Endothelial cell of umbilical vein (primary cell): ENCODE results near the gene SEMA4G. TPM values are rescaled to one million over a fixed set of nuclear protein-coding genes. Genes with fewer than 3 reads are reported as not detected.

Experiments used
- BruUV-seq: library from RNA; stranded (reverse); fragments of 400-500 nt; replicated peaks from 2 replicates; lab custom pipeline; 2021; lab: Mats Ljungman, UMichigan
- CTCF ChIA-PET: fragments of 300-600, 350-600 bp; sonication (Branson Sonifier 250); formaldehyde crosslinking; loops from one replicate; lab custom pipeline; 2021; ENCODE audit warnings: antibody characterized with exemption, inconsistent platforms; lab: Charles Lee
- POLR2A ChIA-PET: fragments of 300-600, 350-600 bp; sonication (Branson Sonifier 250); formaldehyde crosslinking; loops from one replicate; lab custom pipeline; 2021; ENCODE audit warnings: antibody characterized with exemption, inconsistent platforms; lab: Charles Lee
- DNase-seq: peaks from one replicate; pipeline ENCODE4 v3.0.0-alpha.2; 2011; ENCODE audit warnings: low read depth, low spot score
- FAIRE-seq: peaks from 2 replicates; lab custom pipeline; 2011; peaks lifted over from hg19 to GRCh38; lab: Jason Lieb, UNC
- H2AFZ ChIP-seq: 2 replicates; pipeline ENCODE4 v1.6.0; 2012; ENCODE audit warnings: low read depth, low read length, control low read depth, inconsistent platforms
- H3K27ac ChIP-seq: 2 replicates; pipeline ENCODE4 v1.5.1; 2011; ENCODE audit warnings: low read depth, mild to moderate bottlenecking, control low read depth, low read length, moderate library complexity; ENCODE audit not compliant: insufficient read depth
- H3K27me3 ChIP-seq, 2 experiments: 2 replicates each; pipeline versions ENCODE4 v1.6.0 to v1.6.1; 2011; ENCODE audit warnings: low read length in 2 of 2, mixed read lengths in 1 of 2; ENCODE audit not compliant: control insufficient read depth in 2 of 2, insufficient read depth in 2 of 2
- H3K36me3 ChIP-seq, 2 experiments: 2 replicates in 1 of 2; 3 replicates in 1 of 2; pipeline ENCODE4 v1.5.1; 2011; ENCODE audit warnings: low read length in 2 of 2, mild to moderate bottlenecking in 1 of 2, moderate library complexity in 1 of 2; ENCODE audit not compliant: control insufficient read depth in 2 of 2, insufficient read depth in 2 of 2; ENCODE audit errors: extremely low read depth in 1 of 2
- H3K4me1 ChIP-seq: 3 replicates; pipeline ENCODE4 v1.5.1; 2011; ENCODE audit warnings: mild to moderate bottlenecking, low read length; ENCODE audit not compliant: control insufficient read depth, insufficient read depth; ENCODE audit errors: extremely low read depth
- H3K4me2 ChIP-seq: 2 replicates; pipeline ENCODE4 v1.6.1; 2011; ENCODE audit warnings: low read length, control low read depth, mixed read lengths; ENCODE audit not compliant: insufficient read depth
- H3K4me3 ChIP-seq, 3 experiments: fragments of 200-600 bp in 1 of 3; sonication (generic), shearing (Covaris generic) in 1 of 3; replicated peaks in 1 of 3; 2 replicates each; pipeline ENCODE4 v1.5.1; 2011 to 2016; ENCODE audit warnings: control low read depth in 3 of 3, low read length in 3 of 3, mild to moderate bottlenecking in 2 of 3, inconsistent platforms in 1 of 3, low read depth in 1 of 3, moderate library complexity in 1 of 3; ENCODE audit not compliant: insufficient read depth in 1 of 3
- H3K79me2 ChIP-seq: 2 replicates; pipeline ENCODE4 v1.6.0; 2012; ENCODE audit warnings: low read length, inconsistent platforms; ENCODE audit not compliant: control insufficient read depth, insufficient read depth
- H3K9ac ChIP-seq: replicated peaks from 2 replicates; pipeline ENCODE3; 2011; ENCODE audit warnings: low read length, control low read depth; ENCODE audit not compliant: insufficient read depth; ENCODE audit errors: extremely low read depth
- H3K9me1 ChIP-seq: replicated peaks from 3 replicates; pipeline ENCODE4 v1.6.0; 2011; ENCODE audit warnings: mild to moderate bottlenecking, low read length; ENCODE audit not compliant: control insufficient read depth, insufficient read depth; ENCODE audit errors: extremely low read depth
- H3K9me3 ChIP-seq: replicated peaks from 2 replicates; pipeline ENCODE4 v1.5.1; 2012; ENCODE audit warnings: low read length, inconsistent platforms; ENCODE audit not compliant: control insufficient read depth, insufficient read depth
- H4K20me1 ChIP-seq: replicated peaks from 2 replicates; pipeline ENCODE3; 2011; ENCODE audit warnings: mild to moderate bottlenecking, low read length; ENCODE audit not compliant: control insufficient read depth, insufficient read depth; ENCODE audit errors: extremely low read depth
- CTCF ChIP-seq, 2 donors: IDR thresholded peaks; 1 replicate in 1 of 2; 2 replicates in 1 of 2; pipeline ENCODE4 v1.5.1; 2011; ENCODE audit warnings: low read length in 2 of 2, mild to moderate bottlenecking in 2 of 2, moderate library complexity in 2 of 2, control low read depth in 1 of 2, inconsistent platforms in 1 of 2, low read depth in 1 of 2; ENCODE audit not compliant: insufficient read depth in 1 of 2; ENCODE audit errors: extremely low read depth in 1 of 2
- EZH2 ChIP-seq: IDR thresholded peaks from 2 replicates; pipeline ENCODE4 v1.6.1; 2012; ENCODE audit warnings: borderline replicate concordance, low read depth, mild to moderate bottlenecking, moderate library complexity, low read length, inconsistent platforms; ENCODE audit not compliant: severe bottlenecking
- FOS ChIP-seq: IDR thresholded peaks from 2 replicates; pipeline ENCODE4 v1.6.1; 2011; ENCODE audit warnings: mild to moderate bottlenecking, low read length, moderate library complexity, borderline replicate concordance; ENCODE audit not compliant: insufficient read depth
- GATA2 ChIP-seq: IDR thresholded peaks from 2 replicates; pipeline ENCODE4 v1.7.0; 2011; ENCODE audit warnings: low read depth, mild to moderate bottlenecking, moderate library complexity, mixed read lengths, low read length; ENCODE audit not compliant: insufficient read length, insufficient read depth
- JUN ChIP-seq: IDR thresholded peaks from 2 replicates; pipeline ENCODE4 v1.6.1; 2011; ENCODE audit warnings: borderline replicate concordance, low read depth; ENCODE audit not compliant: insufficient read length, insufficient read depth
- MAX ChIP-seq: IDR thresholded peaks from 2 replicates; pipeline ENCODE4 v1.6.1; 2011; ENCODE audit not compliant: insufficient read depth, insufficient read length
- MYC ChIP-seq: IDR thresholded peaks from one replicate; pipeline ENCODE4 v1.6.1; 2011; ENCODE audit warnings: mild to moderate bottlenecking, low read depth, low read length
- POLR2A ChIP-seq: IDR thresholded peaks from 2 replicates; pipeline ENCODE4 v1.6.1; 2012; ENCODE audit warnings: low read depth, mild to moderate bottlenecking, control low read depth, low read length
- POLR2AphosphoS5 ChIP-seq: IDR thresholded peaks from 2 replicates; pipeline ENCODE4 v1.6.1; 2012; ENCODE audit warnings: low read depth, mild to moderate bottlenecking, control low read depth, low read length, moderate library complexity; ENCODE audit not compliant: insufficient read depth
- dilution Hi-C: fragments of 300-500 bp; cut with MboI; formaldehyde crosslinking; loops from one replicate; pipeline ENCODE4 v1.15.0; 2019; ENCODE audit warnings: low sequenced_read_pairs; ENCODE audit not compliant: extremely low pct_ligation_motif_present
- intact Hi-C: fragments of 100-400 bp; cut with micrococcal nuclease; formaldehyde crosslinking; loops from one replicate; pipeline ENCODE4 v1.10.0; 2022
- polyA plus RNA-seq, 4 experiments: library from polyadenylated mRNA; depleted of rRNA in 3 of 4; stranded (reverse) in 3 of 4; unstranded in 1 of 4; fragments of >200 nt; gene quantifications; 2 replicates each; pipeline versions ENCODE4 v1.2.1 to v1.2.3, GENCODE V29; 2011 to 2012; ENCODE audit warnings: missing spikeins in 1 of 4
- total RNA-seq: library from RNA; stranded (reverse); gene quantifications from 2 replicates; pipeline ENCODE4 v1.2.3, GENCODE V29; 2021

The SEMA4G gene
- total and polyA plus RNA-seq, 2 donors (not counting 3 experiments of a cell fraction or from before 2014, with no cell fraction given) = 6.0 to 10.4 TPM

GRCh38 chr10:100980711-100981110 is 11.4 kb downstream of the SEMA4G start:
- dilution Hi-C loops = no loop called here
- POLR2A ChIA-PET = no interaction called here

More at GRCh38 chr10:100980711-100981110, 11.4 kb downstream of the SEMA4G start:
- no peaks in the 10 kb centered on the region for H3K27me3 ChIP-seq
- no peak overlapping the region for H3K4me3 ChIP-seq
- H3K9me1 ChIP-seq = no peaks in the 10 kb centered on the region
- H3K4me1 ChIP-seq = no peaks in the 10 kb centered on the region
- CTCF ChIA-PET = interaction anchor here (1.1 to 1.4 kb wide), 2 partner anchors 31 to 34 kb away, joined by 4 read pairs; no protein-coding TSS in a partner anchor
- FAIRE-seq (no peak), DNase-seq (no peak)
- H3K9me3 ChIP-seq = no peaks in the 10 kb centered on the region
- intact Hi-C loops = no loop called here
- H2AFZ ChIP-seq = no peak overlapping the region
- H4K20me1 ChIP-seq = no peaks in the 10 kb centered on the region
- H3K9ac ChIP-seq = no peak overlapping the region
- TF ChIP-seq EZH2 (no peak), JUN (no peak), FOS (no peak), CTCF (IDR thresholded peaks at IDR 0.05; ENCODE audit: extremely low read depth in 1 of 2, insufficient read depth in 1 of 2, low read depth in 1 of 2, low read length in 2 of 2) (no peak), GATA2 (no peak), POLR2AphosphoS5 (no peak), POLR2A (no peak), MYC (no peak), MAX (no peak)
- no peak overlapping the region for H3K27ac ChIP-seq
- BruUV-seq = no TSS peak
- H3K4me2 ChIP-seq = no peak overlapping the region
- no peaks in the 10 kb centered on the region for H3K79me2 ChIP-seq
- H3K36me3 ChIP-seq = peaks cover 0 to 13% of the 10 kb centered on the region in 2 experiments
